BJ (cell line): ENCODE results near the gene METTL17. TPM values are rescaled to one million over a fixed set of nuclear protein-coding genes. Genes with fewer than 3 reads are reported as not detected.

ENCODE experiments used
- CTCF ChIA-PET: fragments of 350-600 bp; formaldehyde crosslinking; extraction: SDS; loops from one replicate; lab custom pipeline; 2021; ENCODE audit warnings: antibody characterized with exemption, inconsistent platforms; lab: Yijun Ruan, JAX
- POLR2A ChIA-PET: fragments of 300-600 bp; sonication (Branson Sonifier 250); formaldehyde crosslinking; extraction: SDS; loops from one replicate; lab custom pipeline; 2021; ENCODE audit warnings: antibody characterized with exemption; lab: Charles Lee
- DNase-seq: peaks from one replicate; pipeline ENCODE4 v3.0.0-alpha.2; 2011; ENCODE audit warnings: low read depth
- H3K27me3 ChIP-seq: 2 replicates; pipeline ENCODE4 v1.6.0; 2011; ENCODE audit warnings: low read length; ENCODE audit not compliant: control insufficient read depth, insufficient read depth
- H3K36me3 ChIP-seq: 2 replicates; pipeline ENCODE4 v1.5.1; 2011; ENCODE audit warnings: low read length; ENCODE audit not compliant: control insufficient read depth, insufficient read depth
- H3K4me3 ChIP-seq: 2 replicates; pipeline ENCODE4 v1.5.1; 2011; ENCODE audit warnings: low read depth, mild to moderate bottlenecking, control low read depth, low read length
- polyA plus RNA-seq: library from polyadenylated mRNA; depleted of rRNA; stranded (reverse); fragments of >200 nt; gene quantifications from 2 replicates; pipeline ENCODE4 v1.2.3, GENCODE V29; 2011
- TF ChIP-seq, protein P1 (sequence below): IDR thresholded peaks from 2 replicates; pipeline ENCODE4 v1.5.1; 2011; ENCODE audit warnings: low read depth, mild to moderate bottlenecking, control low read depth, inconsistent platforms, low read length, moderate library complexity; ENCODE audit not compliant: insufficient read depth

Gene METTL17
- polyA plus RNA-seq, 1 experiment = 56.2 TPM

DNA sequence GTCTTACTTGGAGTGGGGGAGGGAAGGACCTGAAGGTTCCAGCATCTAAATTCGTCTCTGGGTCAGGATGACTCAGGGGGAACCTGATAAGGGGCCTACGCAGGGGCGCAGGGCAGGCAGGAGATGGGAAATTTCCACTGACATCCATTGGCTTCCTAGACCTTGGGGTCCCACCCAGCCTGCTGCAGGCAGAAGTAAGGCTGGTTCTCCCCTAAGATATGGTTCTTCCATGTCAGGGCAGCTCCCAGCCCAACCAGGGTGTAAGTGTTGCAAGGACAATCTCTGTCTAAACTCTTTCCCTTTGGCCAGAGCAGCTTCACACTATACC, 37.2 kb downstream of the METTL17 start:
- Histone ChIP-seq H3K27me3 (peaks cover 41% of the 10 kb centered on the region), H3K36me3 (no peaks in the 10 kb centered on the region), H3K4me3 (no peak overlapping the region)
- ChIA-PET POLR2A (no interaction called here), CTCF (interaction anchor here (2.2 to 3.1 kb wide), 2 partner anchors 12 to 13 kb away, joined by 11 to 15 read pairs; no protein-coding TSS in a partner anchor)
- TF ChIP-seq, protein P1, sequence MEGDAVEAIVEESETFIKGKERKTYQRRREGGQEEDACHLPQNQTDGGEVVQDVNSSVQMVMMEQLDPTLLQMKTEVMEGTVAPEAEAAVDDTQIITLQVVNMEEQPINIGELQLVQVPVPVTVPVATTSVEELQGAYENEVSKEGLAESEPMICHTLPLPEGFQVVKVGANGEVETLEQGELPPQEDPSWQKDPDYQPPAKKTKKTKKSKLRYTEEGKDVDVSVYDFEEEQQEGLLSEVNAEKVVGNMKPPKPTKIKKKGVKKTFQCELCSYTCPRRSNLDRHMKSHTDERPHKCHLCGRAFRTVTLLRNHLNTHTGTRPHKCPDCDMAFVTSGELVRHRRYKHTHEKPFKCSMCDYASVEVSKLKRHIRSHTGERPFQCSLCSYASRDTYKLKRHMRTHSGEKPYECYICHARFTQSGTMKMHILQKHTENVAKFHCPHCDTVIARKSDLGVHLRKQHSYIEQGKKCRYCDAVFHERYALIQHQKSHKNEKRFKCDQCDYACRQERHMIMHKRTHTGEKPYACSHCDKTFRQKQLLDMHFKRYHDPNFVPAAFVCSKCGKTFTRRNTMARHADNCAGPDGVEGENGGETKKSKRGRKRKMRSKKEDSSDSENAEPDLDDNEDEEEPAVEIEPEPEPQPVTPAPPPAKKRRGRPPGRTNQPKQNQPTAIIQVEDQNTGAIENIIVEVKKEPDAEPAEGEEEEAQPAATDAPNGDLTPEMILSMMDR = no peak
- DNase-seq = no peak

- TF ChIP-seq, protein P1 = no peak
- Histone ChIP-seq H3K4me3 (no peak within 1 kb of the TSS), H3K36me3 (no peaks in the 10 kb centered on the region), H3K27me3 (peaks cover 23% of the 10 kb centered on the region)
- DNase-seq = no peak
- ChIA-PET CTCF (interaction anchor here (1.7 to 3.0 kb wide), 3 partner anchors 10 to 74 kb away, joined by 6 to 19 read pairs (median 9); no protein-coding TSS in a partner anchor), POLR2A (no interaction called here)
Observed at GRCh38 chr14:21029917-21030316, 40.1 kb downstream of the METTL17 start, which contains the start of gene TPPP2. TSS of gene TPPP2 (plus strand) at chr14:21030217. CDS start at chr14:21030582, 365 bp downstream.

GRCh38 chr14:21030531-21030930, 40.8 kb downstream of the METTL17 start:
- POLR2A ChIA-PET = no interaction called here
- TF ChIP-seq, protein P1 = no peak
- CTCF ChIA-PET = interaction anchor here (0.6 to 3.0 kb wide), 4 partner anchors 9 to 619 kb away, joined by 3 to 19 read pairs (median 8); no protein-coding TSS in a partner anchor
- Histone ChIP-seq H3K27me3 (peaks cover 20% of the 10 kb centered on the region), H3K4me3 (no peak overlapping the region), H3K36me3 (no peaks in the 10 kb centered on the region)
- DNase-seq = no peak

GRCh38 chr14:21032326-21033132, 42.7 kb downstream of the METTL17 start:
- Histone ChIP-seq H3K27me3 (peaks cover 14% of the 10 kb centered on the region), H3K36me3 (no peaks in the 10 kb centered on the region), H3K4me3 (no peak overlapping the region)
- TF ChIP-seq, protein P1 = no peak
- ChIA-PET CTCF (interaction anchor here (0.8 to 5.6 kb wide), 6 partner anchors 7 to 72 kb away, joined by 3 to 23 read pairs (median 12); no protein-coding TSS in a partner anchor), POLR2A (no interaction called here)
- no peak for DNase-seq

DNA sequence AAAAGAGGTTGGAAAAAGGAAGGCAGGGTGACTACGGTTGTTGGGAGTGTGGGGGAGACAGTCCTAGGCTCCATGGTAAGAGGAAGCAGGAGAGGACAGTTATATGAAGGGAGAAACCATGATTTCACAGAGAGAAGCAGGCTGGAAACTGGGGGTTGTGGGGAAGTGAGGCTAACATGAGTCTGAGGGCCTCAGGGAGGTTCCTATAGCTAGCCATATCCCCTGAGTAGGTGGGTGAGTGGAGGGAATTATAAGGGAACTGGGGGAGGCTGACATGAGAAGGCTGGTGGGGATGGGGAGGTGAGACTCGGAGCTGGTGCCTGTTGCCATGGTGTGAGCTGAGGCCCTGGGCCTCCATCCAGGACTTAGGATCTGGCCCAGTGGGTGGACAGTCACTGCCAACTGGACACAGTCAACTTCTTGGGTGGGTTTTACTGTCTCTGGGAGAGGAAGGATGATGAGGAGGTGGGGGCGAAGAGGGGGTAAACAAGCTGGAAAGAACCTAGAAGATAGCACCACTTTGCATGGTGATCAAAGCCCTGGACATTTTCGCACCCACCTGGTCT, 43.4 kb downstream of the METTL17 start:
- Histone ChIP-seq H3K4me3 (no peak overlapping the region), H3K27me3 (peaks cover 14% of the 10 kb centered on the region), H3K36me3 (no peaks in the 10 kb centered on the region)
- ChIA-PET POLR2A (no interaction called here), CTCF (interaction anchor here (0.9 to 5.6 kb wide), 4 partner anchors 16 to 59 kb away, joined by 3 to 23 read pairs (median 11); no protein-coding TSS in a partner anchor)
- TF ChIP-seq, protein P1 = no peak
- no peak for DNase-seq
